Measurements from ENCODE around the gene ADAMTSL1. TPM values are rescaled to one million over a fixed set of nuclear protein-coding genes. Genes with fewer than 3 reads are reported as not detected.
A peak's percentile ranks its signal among the peaks of the same experiment; 100 is the strongest.

ADAMTSL1 gene
- total RNA-seq, 2 donors from 2014 or later = 1.5 TPM; not detected in 1

DNA sequence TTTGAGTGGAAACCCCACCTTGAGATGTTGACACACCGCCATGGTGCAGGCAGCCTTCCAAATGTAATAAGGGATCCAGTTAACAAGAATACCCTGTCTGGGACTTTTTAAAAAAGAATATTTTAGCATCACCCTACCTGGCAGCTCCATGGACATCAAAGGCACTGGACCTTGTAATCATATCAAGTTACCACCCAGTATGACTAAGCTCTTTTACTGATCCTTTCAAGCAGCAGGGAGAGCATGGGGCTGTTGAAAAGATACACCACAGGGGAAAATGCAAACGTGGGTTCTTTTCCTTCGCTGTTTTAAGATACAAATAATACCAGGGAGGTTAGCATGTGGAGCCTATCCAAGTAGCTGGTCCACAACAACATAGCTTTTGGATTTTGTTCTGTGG is 347.8 kb downstream of the ADAMTSL1 start:
- Histone ChIP-seq H3K9me3 (ENCODE audit: control insufficient read depth, low read length) (no peaks in the 10 kb centered on the region), H3K9ac (ENCODE audit: extremely low read depth, low read length, poor library complexity, severe bottlenecking) (no peak overlapping the region), H3K36me3 (ENCODE audit: control insufficient read depth, insufficient read depth, low read length) (no peaks in the 10 kb centered on the region), H3K4me3 (ENCODE audit: low read length) (no peak overlapping the region), H3K4me1 (ENCODE audit: control insufficient read depth, insufficient read depth, low read length) (peaks cover 7% of the 10 kb centered on the region), H3K27me3 (ENCODE audit: control insufficient read depth, insufficient read depth, low read length, poor library complexity, severe bottlenecking) (no peaks in the 10 kb centered on the region), H3K27ac (ENCODE audit: low read depth, low read length) (no peak overlapping the region)
- Mint-ChIP-seq H3K4me3 (no peak overlapping the region), H3K4me1 (peaks cover 31% of the 10 kb centered on the region), H3K27ac (no peak overlapping the region), H3K36me3 (ENCODE audit: low read depth) (no peaks in the 10 kb centered on the region), H3K27me3 (ENCODE audit: insufficient read depth) (peaks cover 2% of the 10 kb centered on the region), H3K9me3 (no peaks in the 10 kb centered on the region)
- DNase-seq = no peak
- 47 to 57% methylated on average over 3 of the region's 3 CpGs for WGBS, 2 experiments (ENCODE audit: insufficient coverage in 1 of 2, insufficient read length in 1 of 2)
- TF ChIP-seq, protein P1, sequence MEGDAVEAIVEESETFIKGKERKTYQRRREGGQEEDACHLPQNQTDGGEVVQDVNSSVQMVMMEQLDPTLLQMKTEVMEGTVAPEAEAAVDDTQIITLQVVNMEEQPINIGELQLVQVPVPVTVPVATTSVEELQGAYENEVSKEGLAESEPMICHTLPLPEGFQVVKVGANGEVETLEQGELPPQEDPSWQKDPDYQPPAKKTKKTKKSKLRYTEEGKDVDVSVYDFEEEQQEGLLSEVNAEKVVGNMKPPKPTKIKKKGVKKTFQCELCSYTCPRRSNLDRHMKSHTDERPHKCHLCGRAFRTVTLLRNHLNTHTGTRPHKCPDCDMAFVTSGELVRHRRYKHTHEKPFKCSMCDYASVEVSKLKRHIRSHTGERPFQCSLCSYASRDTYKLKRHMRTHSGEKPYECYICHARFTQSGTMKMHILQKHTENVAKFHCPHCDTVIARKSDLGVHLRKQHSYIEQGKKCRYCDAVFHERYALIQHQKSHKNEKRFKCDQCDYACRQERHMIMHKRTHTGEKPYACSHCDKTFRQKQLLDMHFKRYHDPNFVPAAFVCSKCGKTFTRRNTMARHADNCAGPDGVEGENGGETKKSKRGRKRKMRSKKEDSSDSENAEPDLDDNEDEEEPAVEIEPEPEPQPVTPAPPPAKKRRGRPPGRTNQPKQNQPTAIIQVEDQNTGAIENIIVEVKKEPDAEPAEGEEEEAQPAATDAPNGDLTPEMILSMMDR (conservative IDR thresholded peaks at IDR 0.05) = no peak

DNA sequence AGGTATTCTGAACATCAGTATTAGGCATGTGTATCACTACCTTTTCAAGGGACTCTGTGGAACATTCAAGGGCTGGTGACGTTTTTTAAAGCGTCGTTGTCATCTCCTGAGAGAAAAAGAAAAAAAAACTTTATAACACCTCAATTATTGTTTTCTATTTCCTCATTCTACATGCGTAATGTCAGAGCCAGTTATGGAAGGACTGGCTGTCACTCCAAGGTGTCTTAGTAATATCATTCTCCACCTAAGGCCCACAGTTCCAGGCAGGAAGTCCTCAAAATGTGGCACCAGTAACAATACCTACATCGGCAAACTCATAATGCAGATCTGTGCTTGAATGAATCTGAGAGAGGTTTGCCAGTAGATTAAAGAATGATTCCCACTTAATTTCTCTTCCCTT is 348.9 kb downstream of the ADAMTSL1 start:
- no peaks in the 10 kb centered on the region for H3K36me3 Mint-ChIP-seq (ENCODE audit: low read depth)
- H3K4me3 Mint-ChIP-seq = no peak overlapping the region
- H3K27ac ChIP-seq (ENCODE audit: low read depth, low read length) = no peak overlapping the region
- DNase-seq = no peak
- TF ChIP-seq, protein P1 (conservative IDR thresholded peaks at IDR 0.05) = no peak
- 88 to 96% methylated on average over 4 to 5 of the region's 5 CpGs for WGBS, 2 experiments (ENCODE audit: insufficient coverage in 1 of 2, insufficient read length in 1 of 2)
- peaks cover 10% of the 10 kb centered on the region for H3K4me1 ChIP-seq (ENCODE audit: control insufficient read depth, insufficient read depth, low read length)
- H3K9me3 Mint-ChIP-seq = no peaks in the 10 kb centered on the region
- H3K4me1 Mint-ChIP-seq = peaks cover 37% of the 10 kb centered on the region
- no peak overlapping the region for H3K9ac ChIP-seq (ENCODE audit: extremely low read depth, low read length, poor library complexity, severe bottlenecking)
- peaks cover 2% of the 10 kb centered on the region for H3K27me3 Mint-ChIP-seq (ENCODE audit: insufficient read depth)
- H3K9me3 ChIP-seq (ENCODE audit: control insufficient read depth, low read length) = no peaks in the 10 kb centered on the region
- no peaks in the 10 kb centered on the region for H3K27me3 ChIP-seq (ENCODE audit: control insufficient read depth, insufficient read depth, low read length, poor library complexity, severe bottlenecking)
- H3K4me3 ChIP-seq (ENCODE audit: low read length) = no peak overlapping the region
- H3K27ac Mint-ChIP-seq = no peak overlapping the region
- no peaks in the 10 kb centered on the region for H3K36me3 ChIP-seq (ENCODE audit: control insufficient read depth, insufficient read depth, low read length)

DNA sequence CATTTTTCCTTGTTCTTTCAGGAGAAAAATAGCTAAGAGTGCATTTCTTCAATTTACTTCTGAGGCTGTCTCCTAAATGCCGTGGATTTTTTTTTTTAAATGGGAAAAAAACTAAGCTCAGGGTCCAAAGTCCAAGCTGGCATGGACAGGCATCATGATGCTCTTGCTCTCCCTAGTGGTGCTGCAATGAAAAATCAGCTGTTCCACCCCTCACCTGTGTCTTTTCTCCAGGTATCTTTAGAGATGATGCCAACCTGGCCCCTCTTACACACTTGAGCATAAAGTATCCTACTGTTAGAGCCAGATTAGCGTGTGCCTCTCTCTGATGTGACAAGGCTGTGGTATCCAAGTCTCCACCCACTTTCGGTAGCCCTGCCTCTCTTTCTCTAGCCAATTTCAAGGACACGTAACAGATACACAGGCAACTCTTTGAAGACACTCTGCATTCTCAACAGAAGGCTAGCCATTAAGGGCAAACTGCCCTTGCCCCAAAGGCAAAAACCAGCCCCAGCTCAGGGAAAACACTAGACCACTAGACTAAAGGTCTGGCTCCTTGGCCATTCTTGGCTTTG is 350.2 kb downstream of the ADAMTSL1 start:
- peaks cover 37% of the 10 kb centered on the region for H3K4me1 Mint-ChIP-seq
- no peak overlapping the region for H3K4me3 Mint-ChIP-seq
- H3K27me3 Mint-ChIP-seq (ENCODE audit: insufficient read depth) = no peaks in the 10 kb centered on the region
- peak; percentile 51 for DNase-seq
- Histone ChIP-seq H3K27ac (ENCODE audit: low read depth, low read length) (no peak overlapping the region), H3K36me3 (ENCODE audit: control insufficient read depth, insufficient read depth, low read length) (no peaks in the 10 kb centered on the region), H3K4me1 (ENCODE audit: control insufficient read depth, insufficient read depth, low read length) (peaks cover 10% of the 10 kb centered on the region), H3K4me3 (ENCODE audit: low read length) (no peak overlapping the region), H3K9me3 (ENCODE audit: control insufficient read depth, low read length) (no peaks in the 10 kb centered on the region), H3K27me3 (ENCODE audit: control insufficient read depth, insufficient read depth, low read length, poor library complexity, severe bottlenecking) (peaks cover 4% of the 10 kb centered on the region), H3K9ac (ENCODE audit: extremely low read depth, low read length, poor library complexity, severe bottlenecking) (no peak overlapping the region)
- H3K9me3 Mint-ChIP-seq = no peaks in the 10 kb centered on the region
- WGBS, 2 experiments (ENCODE audit: insufficient coverage in 1 of 2, insufficient read length in 1 of 2) = 83 to 86% methylated on average over 3 to 4 of the region's 4 CpGs
- H3K27ac Mint-ChIP-seq = no peak overlapping the region
- TF ChIP-seq, protein P1 (conservative IDR thresholded peaks at IDR 0.05) = peak; percentile 81
- no peaks in the 10 kb centered on the region for H3K36me3 Mint-ChIP-seq (ENCODE audit: low read depth)

Data from endodermal cell (in vitro differentiated cells).